Measurements from ENCODE around the gene DHX9.

Gene DHX9

GRCh38 chr1:182839209-182840066 is at the start of gene DHX9:
DHX9 (plus strand) TSS chr1:182839347; CDS start chr1:182842567, 3,220 bp downstream.
- peak within 1 kb of the TSS; percentile 76 for H3K4me3 ChIP-seq (ENCODE audit: low read length)
- TF ChIP-seq ZNF274 (IDR thresholded peaks at IDR 0.05; ENCODE audit: low read depth, low read length) = no peak

- TF ChIP-seq ZNF274 (IDR thresholded peaks at IDR 0.05; ENCODE audit: low read depth, low read length) = no peak
These were observed 47.6 kb upstream of the DHX9 start for GRCh38 chr1:182791281-182792179.

GRCh38 chr1:182794091-182794490 is 45.1 kb upstream of the DHX9 start:
- no peak overlapping the region for H3K4me3 ChIP-seq (ENCODE audit: low read length)
- TF ChIP-seq ZNF274 (IDR thresholded peaks at IDR 0.05; ENCODE audit: low read depth, low read length) = no peak

More at GRCh38 chr1:182791281-182792179, 47.6 kb upstream of the DHX9 start:
- H3K4me3 ChIP-seq (ENCODE audit: low read length) = no peak overlapping the region

- no peak overlapping the region for H3K4me3 ChIP-seq (ENCODE audit: low read length)
- no peak for TF ChIP-seq ZNF274 (IDR thresholded peaks at IDR 0.05; ENCODE audit: low read depth, low read length)
These were observed 44.4 kb upstream of the DHX9 start for GRCh38 chr1:182794676-182795201.

- H3K4me3 ChIP-seq (ENCODE audit: low read length) = no peak overlapping the region
- no peak for TF ChIP-seq ZNF274 (IDR thresholded peaks at IDR 0.05; ENCODE audit: low read depth, low read length)
These were observed 43.5 kb upstream of the DHX9 start for GRCh38 chr1:182795563-182796228.

GRCh38 chr1:182802006-182802803 is 36.9 kb upstream of the DHX9 start:
- H3K4me3 ChIP-seq (ENCODE audit: low read length) = no peak overlapping the region
- no peak for TF ChIP-seq ZNF274 (IDR thresholded peaks at IDR 0.05; ENCODE audit: low read depth, low read length)

GRCh38 chr1:182803846-182804245 is 35.3 kb upstream of the DHX9 start:
- TF ChIP-seq ZNF274 (IDR thresholded peaks at IDR 0.05; ENCODE audit: low read depth, low read length) = no peak
- no peak overlapping the region for H3K4me3 ChIP-seq (ENCODE audit: low read length)

GRCh38 chr1:182806015-182806678 is 33.0 kb upstream of the DHX9 start:
- H3K4me3 ChIP-seq (ENCODE audit: low read length) = no peak overlapping the region
- no peak for TF ChIP-seq ZNF274 (IDR thresholded peaks at IDR 0.05; ENCODE audit: low read depth, low read length)

GRCh38 chr1:182807907-182808306 is 31.2 kb upstream of the DHX9 start:
- no peak overlapping the region for H3K4me3 ChIP-seq (ENCODE audit: low read length)
- no peak for TF ChIP-seq ZNF274 (IDR thresholded peaks at IDR 0.05; ENCODE audit: low read depth, low read length)

- no peak for TF ChIP-seq ZNF274 (IDR thresholded peaks at IDR 0.05; ENCODE audit: low read depth, low read length)
- no peak overlapping the region for H3K4me3 ChIP-seq (ENCODE audit: low read length)
These were observed 29.7 kb upstream of the DHX9 start for GRCh38 chr1:182809414-182809957.

- TF ChIP-seq ZNF274 (IDR thresholded peaks at IDR 0.05; ENCODE audit: low read depth, low read length) = no peak
- H3K4me3 ChIP-seq (ENCODE audit: low read length) = no peak overlapping the region
These were observed 27.0 kb upstream of the DHX9 start for GRCh38 chr1:182811975-182812722.

- no peak overlapping the region for H3K4me3 ChIP-seq (ENCODE audit: low read length)
- no peak for TF ChIP-seq ZNF274 (IDR thresholded peaks at IDR 0.05; ENCODE audit: low read depth, low read length)
These were observed 22.3 kb upstream of the DHX9 start for GRCh38 chr1:182816863-182817262.
